HCT116 (cell line): ENCODE data around the gene KAZN. TPM values are rescaled to one million over a fixed set of nuclear protein-coding genes. Genes with fewer than 3 reads are reported as not detected.
A peak's percentile ranks its signal among the peaks of the same experiment; 100 is the strongest.

Experiments used
- ATAC-seq: fragments of 200-7000 bp; cut with Tn5 transposase; 2 replicates; pipeline ENCODE4 v1.9.1; 2020; ENCODE audit warnings: mild to moderate bottlenecking, moderate library complexity
- BruUV-seq: library from RNA; stranded (reverse); fragments of 400-500 nt; replicated peaks from 2 replicates; lab custom pipeline; 2021; lab: Mats Ljungman, UMichigan
- CTCF ChIA-PET: fragments of 300-600 bp; sonication (Branson Sonifier 250); formaldehyde crosslinking; loops from one replicate; lab custom pipeline; 2021; ENCODE audit warnings: antibody characterized with exemption; lab: Charles Lee
- POLR2A ChIA-PET: fragments of 300-600, 350-600 bp; sonication (Branson Sonifier 250); formaldehyde crosslinking; loops from one replicate; lab custom pipeline; 2021; ENCODE audit warnings: antibody characterized with exemption; lab: Charles Lee
- RAD21 ChIA-PET, 2 experiments: fragments of 300-600 bp; sonication (Branson Sonifier 250); formaldehyde crosslinking; loops; one replicate each; lab custom pipeline; 2023; ENCODE audit warnings: low total read pairs in 2 of 2; ENCODE audit not compliant: uncharacterized antibody in 2 of 2, unreplicated experiment in 2 of 2, low non-redundant PET in 1 of 2; lab: Charles Lee
- DNase-seq: peaks from one replicate; pipeline ENCODE4 v3.0.0-alpha.2; 2010; ENCODE audit warnings: low read depth, low spot score
- H2AFZ ChIP-seq: fragments of 200-600 bp; shearing (Covaris generic), sonication (generic); 2 replicates; pipeline ENCODE4 v1.6.1; 2017; ENCODE audit warnings: low read depth, mixed run types, mixed read lengths, antibody characterized with exemption, low read length; ENCODE audit not compliant: poor library complexity, severe bottlenecking
- H3K27ac ChIP-seq: 2 replicates; pipeline ENCODE4 v1.5.1; 2012; ENCODE audit warnings: low read depth, low read length
- H3K27me3 ChIP-seq: fragments of 200-600 bp; sonication (generic); 2 replicates; pipeline ENCODE4 v1.6.1; 2016; ENCODE audit warnings: mixed run types, low read length, mixed read lengths; ENCODE audit not compliant: insufficient read depth
- H3K36me3 ChIP-seq, 2 experiments: fragments of 200-500 bp in 1 of 2; fragments of 200-600 bp in 1 of 2; sonication (Bioruptor generic) in 1 of 2; sonication (generic) in 1 of 2; 2 replicates each; pipeline versions ENCODE4 v1.5.1 to v1.6.1; 2014 to 2016; ENCODE audit warnings: low read length in 2 of 2, inconsistent platforms in 1 of 2, mixed read lengths in 1 of 2, mixed run types in 1 of 2; ENCODE audit not compliant: insufficient read depth in 2 of 2, control insufficient read depth in 1 of 2
- H3K4me1 ChIP-seq, 2 experiments: fragments of 200-600 bp in 1 of 2; sonication (generic) in 1 of 2; 2 replicates each; pipeline versions ENCODE4 v1.5.1 to v1.6.1; 2012 to 2017; ENCODE audit warnings: low read length in 2 of 2, inconsistent platforms in 1 of 2, mild to moderate bottlenecking in 1 of 2, mixed read lengths in 1 of 2, mixed run types in 1 of 2, moderate library complexity in 1 of 2; ENCODE audit not compliant: insufficient read depth in 2 of 2, control insufficient read depth in 1 of 2
- H3K4me2 ChIP-seq: fragments of 200-600 bp; sonication (generic); 2 replicates; pipeline ENCODE4 v1.6.1; 2017; ENCODE audit warnings: mixed run types, low read length, mixed read lengths
- H3K4me3 ChIP-seq, 2 experiments: fragments of 200-600 bp in 1 of 2; sonication (generic) in 1 of 2; replicated peaks in 1 of 2; 2 replicates each; pipeline ENCODE4 v1.5.1; 2011 to 2016; ENCODE audit warnings: low read length in 2 of 2, control low read depth in 1 of 2, low read depth in 1 of 2, mild to moderate bottlenecking in 1 of 2, mixed read lengths in 1 of 2, mixed run types in 1 of 2
- H3K79me2 ChIP-seq: fragments of 200-600 bp; sonication (generic); 2 replicates; pipeline ENCODE4 v1.6.1; 2017; ENCODE audit warnings: mild to moderate bottlenecking, mixed run types, low read length, moderate library complexity, mixed read lengths; ENCODE audit not compliant: insufficient read depth
- H3K9ac ChIP-seq: fragments of 200-600 bp; sonication (generic); 2 replicates; pipeline ENCODE4 v1.6.1; 2016; ENCODE audit warnings: low read length, mixed read lengths
- H3K9me2 ChIP-seq: fragments of 200-600 bp; sonication (generic), shearing (Covaris generic); 2 replicates; pipeline ENCODE4 v1.6.1; 2017; ENCODE audit warnings: mixed run types, mild to moderate bottlenecking, moderate library complexity; ENCODE audit not compliant: insufficient read depth
- H3K9me3 ChIP-seq, 2 experiments: fragments of 200-500 bp in 1 of 2; fragments of 200-600 bp in 1 of 2; sonication (Bioruptor generic) in 1 of 2; sonication (generic) in 1 of 2; 2 replicates each; pipeline ENCODE4 v1.6.1; 2014 to 2017; ENCODE audit warnings: low read length in 2 of 2, mixed read lengths in 2 of 2, inconsistent platforms in 1 of 2, low read depth in 1 of 2, mild to moderate bottlenecking in 1 of 2, mixed run types in 1 of 2, moderate library complexity in 1 of 2; ENCODE audit not compliant: control insufficient read depth in 1 of 2, insufficient read depth in 1 of 2
- H4K20me1 ChIP-seq: fragments of 200-600 bp; sonication (generic), shearing (Covaris generic); 2 replicates; pipeline ENCODE4 v1.6.1; 2017; ENCODE audit warnings: mixed run types, mild to moderate bottlenecking, moderate library complexity; ENCODE audit not compliant: insufficient read depth
- CBX3 ChIP-seq: IDR thresholded peaks from 2 replicates; pipeline ENCODE4 v1.6.1; 2012; ENCODE audit warnings: low read depth
- EGR1 ChIP-seq: IDR thresholded peaks from 2 replicates; pipeline ENCODE4 v1.6.1; 2012; ENCODE audit warnings: low read depth
- ELF1 ChIP-seq: IDR thresholded peaks from 2 replicates; pipeline ENCODE4 v1.6.1; 2012; ENCODE audit warnings: low read depth, borderline replicate concordance
- EZH2 ChIP-seq: fragments of 200-600 bp; sonication (generic); IDR thresholded peaks from 2 replicates; pipeline ENCODE4 v1.6.1; 2017; ENCODE audit warnings: antibody characterized with exemption, mixed run types
- EZH2phosphoT487 ChIP-seq: fragments of 200-600 bp; IDR thresholded peaks from 2 replicates; pipeline ENCODE4 v1.6.1; 2018; ENCODE audit warnings: antibody characterized with exemption, borderline replicate concordance
- POLR2A ChIP-seq: IDR thresholded peaks from 2 replicates; pipeline ENCODE4 v1.7.0; 2011; ENCODE audit warnings: borderline replicate concordance; ENCODE audit not compliant: insufficient read depth, insufficient read length; ENCODE audit errors: extremely low read depth
- POLR2AphosphoS5 ChIP-seq: IDR thresholded peaks from 2 replicates; pipeline ENCODE4 v1.6.1; 2011; ENCODE audit warnings: mild to moderate bottlenecking, low read depth, low read length, moderate library complexity
- RAD21 ChIP-seq: IDR thresholded peaks from 2 replicates; pipeline ENCODE4 v1.6.1; 2012; ENCODE audit warnings: low read depth, mild to moderate bottlenecking
- SP1 ChIP-seq: IDR thresholded peaks from 2 replicates; pipeline ENCODE4 v1.6.1; 2012; ENCODE audit warnings: low read depth
- SRF ChIP-seq: IDR thresholded peaks from 2 replicates; pipeline ENCODE4 v1.6.1; 2012; ENCODE audit warnings: low read depth
- YY1 ChIP-seq: IDR thresholded peaks from 2 replicates; pipeline ENCODE4 v1.6.1; 2011; ENCODE audit warnings: low read length, low read depth, moderate library complexity, mild to moderate bottlenecking; ENCODE audit not compliant: insufficient replicate concordance; ENCODE audit errors: extremely low read depth
- ZNF274 ChIP-seq: fragments of 200-500 bp; sonication (Bioruptor generic); IDR thresholded peaks from 2 replicates; pipeline ENCODE4 v1.6.1; 2014; ENCODE audit warnings: mild to moderate bottlenecking, low read depth, low read length, inconsistent platforms
- intact Hi-C: fragments of 100-400 bp; cut with micrococcal nuclease; formaldehyde crosslinking; loops from 2 replicates; pipeline ENCODE4 v1.10.0; 2022
- total RNA-seq: library from RNA; stranded (reverse); gene quantifications from one replicate; pipeline ENCODE4 v1.2.1, GENCODE V29; 2021; ENCODE audit not compliant: unreplicated experiment
- TF ChIP-seq, protein P1 (sequence below): IDR thresholded peaks from 2 replicates; pipeline ENCODE4 v1.6.1; 2011; ENCODE audit warnings: mild to moderate bottlenecking, low read length, moderate library complexity; ENCODE audit not compliant: insufficient replicate concordance; ENCODE audit errors: extremely low read depth

The KAZN gene
- total RNA-seq, 1 experiment from 2014 or later: 13.4 TPM

DNA sequence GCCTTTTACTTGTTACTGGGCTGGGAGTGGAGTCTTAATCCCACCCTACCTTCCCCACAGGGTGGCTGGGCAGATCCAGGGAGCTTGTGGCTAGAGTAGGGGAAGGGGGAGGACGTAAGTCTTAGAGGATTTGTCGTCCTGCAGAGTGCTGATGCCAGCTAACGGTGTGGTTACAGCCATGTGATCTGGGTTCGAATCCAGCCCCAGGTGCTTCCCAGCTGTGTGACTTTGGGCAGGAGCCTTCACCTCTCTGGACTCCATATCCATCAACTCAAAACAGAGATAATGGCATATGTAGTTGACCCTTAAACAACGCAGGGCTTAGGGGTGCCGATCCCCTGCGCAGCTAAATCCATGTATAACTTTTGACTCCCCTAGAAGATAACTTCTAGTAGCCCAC is 446.6 kb downstream of the KAZN start:
- no peaks in the 10 kb centered on the region for H3K27me3 ChIP-seq
- H4K20me1 ChIP-seq: no peaks in the 10 kb centered on the region
- H3K79me2 ChIP-seq: no peaks in the 10 kb centered on the region
- DNase-seq (no peak), ATAC-seq (no peak)
- no peak overlapping the region for H3K27ac ChIP-seq
- ChIA-PET CTCF (no interaction called here), RAD21 (no interaction called here), POLR2A (no interaction called here)
- BruUV-seq: TSS peak; percentile 48
- H2AFZ ChIP-seq: no peak overlapping the region
- H3K9me2 ChIP-seq: no peaks in the 10 kb centered on the region
- intact Hi-C loops: loop anchor here (5.0 kb wide), 2 partner anchors 933 to 1078 kb away; no protein-coding TSS in a partner anchor
- TF ChIP-seq YY1 (no peak), ZNF274 (no peak), EGR1 (no peak), EZH2 (no peak), SRF (no peak), RAD21 (no peak), SP1 (no peak), ELF1 (no peak), POLR2A (no peak), POLR2AphosphoS5 (no peak), EZH2phosphoT487 (no peak), CBX3 (no peak)
- TF ChIP-seq, protein P1, sequence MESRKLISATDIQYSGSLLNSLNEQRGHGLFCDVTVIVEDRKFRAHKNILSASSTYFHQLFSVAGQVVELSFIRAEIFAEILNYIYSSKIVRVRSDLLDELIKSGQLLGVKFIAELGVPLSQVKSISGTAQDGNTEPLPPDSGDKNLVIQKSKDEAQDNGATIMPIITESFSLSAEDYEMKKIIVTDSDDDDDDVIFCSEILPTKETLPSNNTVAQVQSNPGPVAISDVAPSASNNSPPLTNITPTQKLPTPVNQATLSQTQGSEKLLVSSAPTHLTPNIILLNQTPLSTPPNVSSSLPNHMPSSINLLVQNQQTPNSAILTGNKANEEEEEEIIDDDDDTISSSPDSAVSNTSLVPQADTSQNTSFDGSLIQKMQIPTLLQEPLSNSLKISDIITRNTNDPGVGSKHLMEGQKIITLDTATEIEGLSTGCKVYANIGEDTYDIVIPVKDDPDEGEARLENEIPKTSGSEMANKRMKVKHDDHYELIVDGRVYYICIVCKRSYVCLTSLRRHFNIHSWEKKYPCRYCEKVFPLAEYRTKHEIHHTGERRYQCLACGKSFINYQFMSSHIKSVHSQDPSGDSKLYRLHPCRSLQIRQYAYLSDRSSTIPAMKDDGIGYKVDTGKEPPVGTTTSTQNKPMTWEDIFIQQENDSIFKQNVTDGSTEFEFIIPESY: no peak
- H3K4me3 ChIP-seq: no peak overlapping the region
- no peaks in the 10 kb centered on the region for H3K36me3 ChIP-seq
- H3K4me1 ChIP-seq: no peaks in the 10 kb centered on the region
- no peak overlapping the region for H3K9ac ChIP-seq
- H3K4me2 ChIP-seq: no peak overlapping the region
- no peaks in the 10 kb centered on the region for H3K9me3 ChIP-seq
